Spleen (tissue), 13 donors: ENCODE measurements around the gene CDR2L. TPM values are rescaled to one million over a fixed set of nuclear protein-coding genes. Genes with fewer than 3 reads are reported as not detected.

Source experiments
- DNase-seq: peaks from one replicate; pipeline ENCODE4 v3.0.0-alpha.2; 2020
- H3K27ac ChIP-seq, 8 donors: fragments of 200-600 bp; sonication (generic) in 7 of 8; 1 replicate in 4 of 8; 2 replicates in 4 of 8; pipeline versions ENCODE4 v1.5.0 to v1.8.0; 2016 to 2021; ENCODE audit warnings: inconsistent platforms in 4 of 8, mild to moderate bottlenecking in 4 of 8, moderate library complexity in 1 of 8
- H3K27me3 ChIP-seq, 7 donors: fragments of 200-600 bp; sonication (generic) in 6 of 7; replicated peaks in 1 of 7; 1 replicate in 4 of 7; 2 replicates in 3 of 7; pipeline versions ENCODE4 v1.5.0 to v1.8.0; 2016 to 2021; ENCODE audit warnings: inconsistent platforms in 3 of 7, mild to moderate bottlenecking in 1 of 7
- H3K36me3 ChIP-seq, 6 donors: fragments of 200-600 bp; sonication (generic) in 5 of 6; 1 replicate in 4 of 6; 2 replicates in 2 of 6; pipeline versions ENCODE4 v1.5.0 to v1.8.0; 2016 to 2021; ENCODE audit warnings: inconsistent platforms in 2 of 6
- H3K4me1 ChIP-seq, 6 donors: fragments of 200-600 bp; sonication (generic) in 5 of 6; 1 replicate in 3 of 6; 2 replicates in 3 of 6; pipeline versions ENCODE4 v1.5.0 to v1.8.0; 2016 to 2021; ENCODE audit warnings: inconsistent platforms in 3 of 6
- H3K4me3 ChIP-seq, 8 donors: fragments of 200-600 bp; sonication (generic) in 7 of 8; 1 replicate in 4 of 8; 2 replicates in 4 of 8; pipeline versions ENCODE4 v1.5.0 to v1.8.0; 2016 to 2021; ENCODE audit warnings: inconsistent platforms in 4 of 8, mild to moderate bottlenecking in 4 of 8, moderate library complexity in 2 of 8
- H3K9me3 ChIP-seq, 8 donors: fragments of 200-600 bp; sonication (generic) in 7 of 8; 1 replicate in 4 of 8; 2 replicates in 4 of 8; pipeline versions ENCODE4 v1.5.0 to v1.8.0; 2016 to 2021; ENCODE audit warnings: inconsistent platforms in 4 of 8
- CTCF ChIP-seq, 11 experiments: fragments of 200-600 bp in 7 of 11; fragments of 450-650 bp in 4 of 11; sonication (generic) in 4 of 11; IDR thresholded peaks in 8 of 11; conservative IDR thresholded peaks in 3 of 11; 1 replicate in 7 of 11; 2 replicates in 4 of 11; pipeline versions ENCODE4 v1.4.0 to v1.8.0; 2016 to 2021; ENCODE audit warnings: antibody characterized with exemption in 11 of 11, inconsistent platforms in 4 of 11, mild to moderate bottlenecking in 1 of 11
- POLR2A ChIP-seq, 3 donors: fragments of 450-650 bp; IDR thresholded peaks; one replicate each; pipeline ENCODE4 v1.5.1; 2017; ENCODE audit warnings: antibody characterized with exemption in 3 of 3, mild to moderate bottlenecking in 1 of 3
- POLR2AphosphoS5 ChIP-seq, 3 donors: sonication (generic); formaldehyde crosslinking; IDR thresholded peaks; one replicate each; pipeline ENCODE4 v1.5.1; 2017; ENCODE audit warnings: antibody characterized with exemption in 3 of 3
- WGBS, 5 donors: extraction: QIAGEN DNeasy Blood & Tissue Kit in 3 of 5; methylation state at CpG; one replicate each; pipeline versions ENCODE4 v1.1.5 to v1.1.7; 2013 to 2018; 5-methylcytosine and 5-hydroxymethylcytosine counted together
- intact Hi-C: fragments of 100-400 bp; cut with DNase I; formaldehyde crosslinking; loops from one replicate; pipeline ENCODE4 v1.15.0; 2023; ENCODE audit warnings: low total_unique reads
- long read RNA-seq, 2 donors: transcript quantifications; one replicate each; lab custom pipeline, GENCODE V29; 2026
- polyA plus RNA-seq, 3 donors: library from polyadenylated mRNA; stranded (reverse); fragments of 200-250 nt; gene quantifications; one replicate each; pipeline ENCODE4 v1.2.1, GENCODE V29; 2013
- total RNA-seq, 7 donors: library from RNA; depleted of rRNA in 3 of 7; stranded (reverse); fragments of >200 nt in 3 of 7; fragmentation: NEBNext Ultra II Directional in 4 of 7; extraction: Animal tissue kit (Norgen Biotek cat#: 25700) in 4 of 7; gene quantifications; one replicate each; pipeline versions ENCODE4 v1.1.0 to v1.2.1, GENCODE V29; 2016 to 2021
- donor health status: healthy with polysubstance abuse.
- donor health status: DM: no; HTN: no; CAD: no; lungs with moderate emphysema.
- donor health status: DM: no; HTN: no; CAD: no.
- donor health status: Bipolar disorder and iron deficiency.
- donor health status: healthy.
- donor health status: DM: no; HTN: no; CAD: no.
- donor health status: DM: yes; HTN: yes; CAD: no.

Gene CDR2L
- total RNA-seq: 1 to 10 TPM; 1.5 to 6.0 (median 3.0) TPM
- polyA plus RNA-seq: 1 to 10 TPM in 1 of 3 donors, under 1 TPM in 2; 0.48 to 1.5 (median 0.85) TPM
- long read RNA-seq, donor 1, partial matches to known transcripts: 0 of 2 reads
- long read RNA-seq, donor 1, other reads (novel, unspliced or antisense): 0 of 2 reads
- long read RNA-seq, donor 2: 0 reads

- Histone ChIP-seq H3K27me3 (peaks cover 0 to 27% (median 4%) of the 10 kb centered on the region in 7 donors), H3K4me3 (peak within 1 kb of the TSS; percentile 44 to 85 (median 78)), H3K36me3 (no peaks in the 10 kb centered on the region), H3K4me1 (peaks cover 4 to 42% (median 21%) of the 10 kb centered on the region in 6 donors), H3K27ac (peak within 1 kb of the TSS; percentile 40 to 84 (median 78)), H3K9me3 (no peaks in the 10 kb centered on the region)
- TF ChIP-seq POLR2AphosphoS5 (IDR thresholded peaks at IDR 0.05) (peak; percentile 64 to 86 (median 83)), POLR2A (IDR thresholded peaks at IDR 0.05) (no peak), CTCF (IDR thresholded peaks at IDR 0.05 in 8 of 11, conservative IDR thresholded peaks at IDR 0.05 in 3 of 11) (peak in 2 of 11 experiments; percentile 29 to 34)
- DNase-seq: peak; percentile 98
- WGBS, 5 donors: 0 to 1% (median 1%) methylated on average over 13 to 51 of the region's 51 CpGs
- intact Hi-C loops: no loop called here
Observed at GRCh38 chr17:74987418-74987908, at the start of gene CDR2L. TSS of gene CDR2L (plus strand) at chr17:74987632. CDS start at chr17:74988044, 412 bp downstream.

- TF ChIP-seq CTCF (IDR thresholded peaks at IDR 0.05 in 8 of 11, conservative IDR thresholded peaks at IDR 0.05 in 3 of 11) (no peak), POLR2AphosphoS5 (IDR thresholded peaks at IDR 0.05) (no peak), POLR2A (IDR thresholded peaks at IDR 0.05) (no peak)
- DNase-seq: no peak
- peaks cover 6 to 13% (median 10%) of the 10 kb centered on the region in 6 donors for H3K4me1 ChIP-seq
- H3K9me3 ChIP-seq: no peaks in the 10 kb centered on the region
- H3K36me3 ChIP-seq: no peaks in the 10 kb centered on the region
- intact Hi-C loops: loop anchor here (10.0 kb wide), 1 partner anchor 144 kb away; no protein-coding TSS in a partner anchor
- H3K4me3 ChIP-seq: no peak overlapping the region
- peaks cover 3 to 89% (median 40%) of the 10 kb centered on the region in 7 donors for H3K27me3 ChIP-seq
- 63 to 80% (median 71%) methylated on average over 8 of the region's 8 CpGs for WGBS, 5 donors
- H3K27ac ChIP-seq: no peak overlapping the region
Observed at GRCh38 chr17:74938194-74938950, 49.1 kb upstream of the CDR2L start.

- Histone ChIP-seq H3K27ac (no peak overlapping the region), H3K4me1 (peaks cover 6 to 13% (median 10%) of the 10 kb centered on the region in 6 donors), H3K36me3 (no peaks in the 10 kb centered on the region), H3K9me3 (no peaks in the 10 kb centered on the region), H3K27me3 (peaks cover 3 to 93% (median 40%) of the 10 kb centered on the region in 7 donors), H3K4me3 (no peak overlapping the region)
- TF ChIP-seq CTCF (IDR thresholded peaks at IDR 0.05 in 8 of 11, conservative IDR thresholded peaks at IDR 0.05 in 3 of 11) (no peak), POLR2AphosphoS5 (IDR thresholded peaks at IDR 0.05) (no peak), POLR2A (IDR thresholded peaks at IDR 0.05) (no peak)
- 46 to 58% (median 49%) methylated on average over 8 of the region's 8 CpGs for whole genome bisulfite sequencing, 5 donors
- intact Hi-C loops: loop anchor here (10.0 kb wide), 1 partner anchor 145 kb away; no protein-coding TSS in a partner anchor
- DNase-seq: no peak
Observed at GRCh38 chr17:74939534-74939933, 47.9 kb upstream of the CDR2L start.
